HG03097 (cell line): ENCODE measurements around the gene SIGLEC15.
"Not testable (repeated sequence)": the region's sequence is repeated elsewhere in the genome, so short reads cannot be mapped to it uniquely, and the experiment has no call there.

Source experiments
- ATAC-seq: cut with Tn5 transposase; IDR thresholded peaks from one replicate; pipeline ENCODE4 v1.9.1; 2021; ENCODE audit not compliant: unreplicated experiment, low FRiP score

The SIGLEC15 gene, protein sequence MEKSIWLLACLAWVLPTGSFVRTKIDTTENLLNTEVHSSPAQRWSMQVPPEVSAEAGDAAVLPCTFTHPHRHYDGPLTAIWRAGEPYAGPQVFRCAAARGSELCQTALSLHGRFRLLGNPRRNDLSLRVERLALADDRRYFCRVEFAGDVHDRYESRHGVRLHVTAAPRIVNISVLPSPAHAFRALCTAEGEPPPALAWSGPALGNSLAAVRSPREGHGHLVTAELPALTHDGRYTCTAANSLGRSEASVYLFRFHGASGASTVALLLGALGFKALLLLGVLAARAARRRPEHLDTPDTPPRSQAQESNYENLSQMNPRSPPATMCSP

GRCh38 chr18:45825258-45826044 lies at the start of gene SIGLEC15:
Gene SIGLEC15 (plus strand): TSS chr18:45825675. CDS start chr18:45825729, 54 bp downstream.
- no peak for ATAC-seq

DNA sequence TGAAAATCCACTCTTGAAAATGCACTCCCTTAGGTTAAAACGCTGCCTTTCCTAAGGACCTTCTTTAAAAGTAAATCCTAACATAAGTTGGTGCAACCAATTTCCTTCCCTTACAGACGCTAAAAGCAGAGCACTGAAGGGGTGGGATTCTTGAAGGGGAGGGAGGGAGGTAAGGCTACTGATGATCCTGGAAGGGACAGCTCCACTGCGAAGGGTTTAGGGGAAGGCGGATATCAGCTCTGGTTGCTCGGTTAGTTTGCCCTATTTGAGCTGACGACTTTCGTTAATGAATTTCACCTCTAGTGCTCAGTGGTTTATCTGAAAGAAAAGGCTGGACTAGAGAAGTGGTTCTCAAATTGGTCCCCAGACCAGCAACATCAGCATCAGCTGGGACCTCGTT lies 49.7 kb upstream of the SIGLEC15 start:
- ATAC-seq = no peak

DNA sequence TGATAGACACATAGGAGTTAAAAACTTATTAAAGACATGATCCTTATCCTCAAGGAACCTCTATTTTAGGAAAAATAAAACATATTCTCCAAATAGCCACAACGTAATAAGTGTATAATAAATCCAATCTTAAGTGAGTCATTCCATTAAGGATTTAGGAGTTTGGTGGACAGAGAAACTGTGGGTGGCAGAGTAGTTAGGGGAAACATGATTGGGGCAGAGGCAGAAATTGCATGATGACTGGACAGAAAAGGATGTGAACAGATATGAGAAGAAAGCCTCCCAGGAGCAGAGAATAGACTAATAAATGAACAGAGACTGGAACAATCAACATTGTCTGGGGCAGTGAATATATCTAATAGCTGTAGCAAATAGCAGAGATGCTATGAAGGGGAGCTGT lies 48.1 kb upstream of the SIGLEC15 start:
- no peak for ATAC-seq

DNA sequence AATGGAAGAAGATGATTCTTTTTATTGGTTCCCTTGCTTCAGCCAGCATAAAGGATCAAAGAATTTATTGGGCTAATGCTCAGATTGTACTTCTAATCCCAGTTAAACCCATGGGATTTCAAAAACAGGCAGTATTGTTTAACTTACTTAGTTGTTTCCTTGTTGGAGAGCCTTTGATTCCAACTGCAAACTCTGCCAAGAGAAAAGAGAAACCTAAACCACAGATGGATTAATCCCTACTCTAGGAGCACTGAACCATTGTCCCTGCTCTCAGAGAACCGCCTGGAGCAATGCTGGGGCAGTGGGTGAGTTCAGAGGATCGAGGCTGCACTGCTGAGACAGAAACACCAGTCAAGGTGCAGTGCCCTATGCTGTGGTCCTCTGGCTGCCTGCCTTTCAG lies 44.9 kb upstream of the SIGLEC15 start:
- ATAC-seq = no peak

DNA sequence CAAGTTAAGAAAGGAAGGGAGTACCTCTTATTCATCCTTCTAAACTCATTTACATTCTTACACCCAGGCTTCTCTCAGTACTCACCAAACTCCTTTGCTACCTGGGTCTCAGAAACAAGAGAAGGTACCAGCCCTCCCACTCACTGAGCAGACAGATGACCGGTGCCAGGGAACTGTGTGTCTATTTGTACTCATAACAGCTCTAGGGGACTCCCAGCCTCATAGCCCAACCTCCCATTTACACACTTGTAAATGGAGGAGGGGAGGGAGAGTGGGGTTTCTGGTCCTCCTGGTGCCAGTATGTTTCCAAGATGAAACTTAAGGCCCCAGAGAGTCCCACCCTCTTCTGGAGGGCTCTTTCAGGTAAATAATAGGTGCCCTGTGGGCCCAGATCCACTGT lies 42.8 kb upstream of the SIGLEC15 start:
- ATAC-seq = no peak

DNA sequence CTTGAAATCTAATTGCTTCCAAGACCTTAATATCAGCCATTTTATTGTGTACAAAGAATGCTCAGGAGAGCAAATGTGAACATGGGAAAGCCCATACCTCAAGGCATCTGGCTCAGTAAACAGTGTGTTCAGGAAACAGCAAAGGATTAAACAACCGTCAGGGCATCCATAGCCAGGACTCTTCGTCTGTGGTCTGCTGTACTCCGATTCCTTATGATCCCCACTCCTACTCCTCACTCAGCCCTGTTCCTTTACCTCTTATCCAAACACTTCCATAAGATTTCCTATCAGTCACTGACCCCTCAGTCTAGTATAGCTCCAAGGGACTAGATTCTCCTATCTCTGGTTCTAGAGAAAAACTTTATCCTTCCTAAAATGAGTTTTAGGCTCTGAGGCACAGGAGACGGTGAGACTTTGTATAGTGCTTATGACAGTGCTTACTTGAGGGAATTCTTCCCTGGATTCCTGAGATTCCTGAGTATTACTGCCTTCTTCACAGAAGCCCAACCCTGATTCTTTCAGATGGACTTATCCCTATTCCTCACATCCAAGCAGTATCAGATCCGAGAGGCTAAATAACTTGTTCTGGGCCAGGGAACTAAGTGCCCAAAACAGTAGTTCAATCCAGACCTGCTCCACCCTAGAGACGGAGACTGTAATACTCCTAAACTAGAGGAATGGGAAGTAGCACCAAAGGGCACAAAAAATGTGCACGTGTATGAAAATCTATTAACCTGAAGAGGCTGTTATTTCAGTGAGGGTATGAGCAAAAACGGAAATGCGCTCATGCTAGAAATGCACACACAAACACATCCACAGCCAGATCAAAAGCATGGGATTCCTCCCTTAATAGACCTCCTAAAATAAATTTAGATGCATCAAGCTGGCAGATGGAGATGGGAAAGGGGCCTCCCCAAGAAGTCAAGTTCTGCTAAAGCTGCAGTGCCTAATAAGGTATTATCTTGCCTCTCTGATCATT lies 42.1 kb upstream of the SIGLEC15 start:
- ATAC-seq = no peak

DNA sequence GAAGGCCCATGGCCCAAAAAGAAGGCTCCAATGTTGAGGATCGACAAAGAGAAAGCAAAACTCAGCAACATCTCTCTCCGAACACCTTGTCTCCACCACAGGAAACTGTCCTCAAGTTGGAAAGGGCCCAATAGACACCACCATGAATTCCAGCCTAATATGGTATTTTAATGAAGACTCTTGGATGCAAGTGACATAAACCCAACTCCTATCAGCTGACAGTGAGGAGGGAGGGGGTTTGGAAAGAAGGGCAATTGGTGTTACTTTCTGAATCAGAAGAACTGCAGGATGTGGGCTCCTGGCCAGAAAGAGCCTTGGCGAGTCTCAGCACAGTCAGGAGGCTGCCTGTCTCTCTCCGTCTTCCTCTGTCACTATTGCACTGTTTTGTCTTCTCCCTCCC lies 40.3 kb upstream of the SIGLEC15 start:
- ATAC-seq = no peak

GRCh38 chr18:45786941-45787340 lies 38.5 kb upstream of the SIGLEC15 start:
- no peak for ATAC-seq

DNA sequence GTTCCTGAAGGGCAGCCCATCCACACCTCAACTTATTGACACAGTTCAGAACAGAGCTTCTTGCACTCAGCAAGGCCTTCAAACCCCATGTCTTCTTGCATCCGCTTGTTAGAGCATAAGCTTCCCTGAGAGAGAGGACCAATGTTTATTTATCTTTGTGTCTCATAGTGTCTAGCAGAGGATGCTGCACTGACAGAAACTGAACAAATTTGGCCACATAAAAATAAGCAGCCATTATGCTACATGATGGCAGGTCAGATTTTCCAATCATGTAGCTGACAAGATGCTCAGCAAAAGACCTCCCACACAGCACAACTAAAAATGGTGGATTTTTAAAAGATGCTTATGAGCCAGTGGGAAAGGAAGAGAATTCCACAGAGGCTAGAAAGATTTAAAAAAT lies 38.1 kb upstream of the SIGLEC15 start:
- no peak for ATAC-seq

DNA sequence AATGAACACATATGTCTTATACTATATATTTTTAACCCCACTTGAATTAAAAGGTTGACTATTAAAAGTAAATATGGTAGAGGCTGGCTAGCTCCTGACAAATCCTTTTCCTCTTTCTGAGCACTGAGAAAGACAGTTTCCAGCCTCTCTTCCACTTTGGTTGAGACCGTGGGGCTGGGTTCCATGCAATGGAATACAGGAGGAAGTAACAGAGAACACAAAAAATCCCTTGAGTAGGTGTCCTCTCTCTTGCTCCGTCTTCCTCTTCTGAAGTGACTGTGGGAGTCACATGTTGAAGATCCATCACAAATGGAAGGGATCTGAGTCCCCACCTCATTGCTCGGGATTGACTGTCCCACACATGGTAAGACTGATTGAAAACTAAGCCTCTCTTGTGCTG lies 36.6 kb upstream of the SIGLEC15 start:
- no peak for ATAC-seq

DNA sequence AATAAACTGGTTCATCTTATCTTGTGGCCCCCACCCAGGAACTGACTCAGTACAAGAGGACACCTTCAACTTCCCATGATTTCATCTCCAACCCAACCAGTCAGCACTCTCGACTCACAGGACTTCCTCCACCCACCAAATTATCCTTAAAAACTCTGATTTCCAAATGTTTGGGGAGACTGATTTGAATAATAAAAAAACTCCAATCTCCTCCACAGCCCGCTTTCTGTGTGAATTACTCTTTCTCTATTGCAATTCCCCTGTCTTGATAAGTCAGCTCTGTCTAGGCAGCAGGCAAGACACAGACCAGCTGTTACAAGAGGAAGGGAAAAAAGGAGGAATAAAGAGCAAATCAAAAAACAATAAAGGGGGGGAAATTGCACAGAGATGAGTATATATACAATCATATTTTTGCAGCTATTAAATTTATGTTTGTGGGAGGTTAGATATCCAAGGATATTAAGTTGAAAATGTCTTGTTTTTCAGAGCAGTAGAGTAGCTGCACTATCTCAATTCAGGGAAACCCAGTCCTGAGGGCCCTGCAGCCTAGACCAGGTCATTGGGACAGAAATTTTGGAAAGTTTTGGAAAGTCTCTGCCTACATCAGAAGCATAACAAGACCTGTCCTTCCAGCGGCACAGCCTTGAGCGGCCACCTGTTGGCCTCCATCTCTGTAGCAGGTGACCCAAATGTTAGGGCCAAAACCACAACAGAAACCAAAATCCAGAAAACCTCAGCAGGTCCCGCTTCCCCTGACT lies 32.8 kb upstream of the SIGLEC15 start:
- ATAC-seq = no peak

- no peak for ATAC-seq
Observed at GRCh38 chr18:45793264-45793965, 32.1 kb upstream of the SIGLEC15 start.

- ATAC-seq = no peak
Observed at GRCh38 chr18:45801416-45802004, 24.0 kb upstream of the SIGLEC15 start.

DNA sequence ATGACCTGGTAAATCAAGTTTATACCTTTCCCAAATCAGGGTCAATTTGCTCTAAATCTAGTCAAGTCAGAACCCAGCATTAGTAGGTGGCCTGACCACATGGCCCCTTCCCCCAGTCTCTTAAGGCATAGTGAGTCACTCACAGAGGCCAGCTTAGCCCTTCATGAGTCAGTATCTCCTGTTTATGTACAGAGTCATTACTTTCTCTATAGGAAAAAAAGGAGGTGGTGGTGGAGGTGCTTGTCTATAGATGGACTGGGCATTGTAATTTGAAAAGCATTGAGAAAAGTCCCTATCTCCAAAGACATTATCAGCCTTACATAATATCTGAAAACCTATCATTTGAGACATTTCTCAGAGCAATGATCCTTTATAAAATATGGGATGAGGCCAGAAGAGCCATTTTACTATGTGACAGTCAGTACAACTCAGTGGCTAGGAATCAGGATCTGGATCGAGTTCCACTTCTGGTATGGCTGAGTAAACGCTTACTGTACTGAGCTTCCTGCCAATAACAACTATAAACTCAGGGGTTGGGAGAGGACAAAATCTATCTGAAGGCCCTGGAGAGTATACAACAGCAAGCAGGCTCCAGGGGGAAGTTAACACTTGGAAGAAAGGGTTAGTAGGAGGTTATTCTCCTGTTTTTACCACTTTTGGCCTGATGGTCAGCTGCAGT lies 22.5 kb upstream of the SIGLEC15 start:
- ATAC-seq = no peak

- ATAC-seq = no peak
Observed at GRCh38 chr18:45805551-45805950, 19.9 kb upstream of the SIGLEC15 start.

DNA sequence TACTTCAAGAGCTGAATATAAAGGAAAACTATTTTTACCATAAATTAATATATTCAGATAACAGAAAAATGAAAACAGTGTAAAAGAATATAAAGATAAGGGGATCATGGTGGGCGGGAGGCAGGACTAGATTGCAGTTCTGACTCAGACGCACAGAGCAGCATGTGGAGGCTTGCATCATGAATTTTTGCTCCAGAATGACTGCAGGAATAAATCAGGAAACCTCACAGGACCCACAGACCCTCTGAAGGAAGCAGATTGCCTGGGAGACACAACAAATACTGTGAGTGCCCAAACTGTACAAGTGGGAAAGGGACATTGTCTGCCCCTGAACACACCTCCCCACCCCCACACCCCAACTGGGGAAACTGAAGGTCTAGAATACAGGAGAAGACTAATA lies 19.2 kb upstream of the SIGLEC15 start:
- ATAC-seq = no peak

DNA sequence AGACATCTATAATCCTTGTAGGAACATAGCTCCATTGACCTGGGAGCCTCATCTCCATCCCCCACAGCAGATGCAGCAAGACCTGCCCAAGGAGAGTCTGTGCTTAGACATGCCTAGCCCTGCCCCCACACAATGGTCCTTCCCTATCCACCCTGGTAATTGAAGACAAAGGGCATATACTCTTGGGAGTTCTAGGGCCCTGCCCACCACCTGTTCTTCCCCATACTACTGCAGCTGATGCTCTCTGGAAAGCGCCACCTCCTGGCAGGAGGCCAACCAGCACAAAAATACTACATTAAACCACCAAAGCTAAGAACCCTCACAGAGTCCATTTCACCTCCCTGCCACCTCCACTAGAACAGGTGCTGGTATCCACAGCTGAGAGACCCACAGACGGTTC lies 18.3 kb upstream of the SIGLEC15 start:
- not testable (repeated sequence) for ATAC-seq

GRCh38 chr18:45814733-45815132 lies 10.7 kb upstream of the SIGLEC15 start:
- ATAC-seq = not testable (repeated sequence)

DNA sequence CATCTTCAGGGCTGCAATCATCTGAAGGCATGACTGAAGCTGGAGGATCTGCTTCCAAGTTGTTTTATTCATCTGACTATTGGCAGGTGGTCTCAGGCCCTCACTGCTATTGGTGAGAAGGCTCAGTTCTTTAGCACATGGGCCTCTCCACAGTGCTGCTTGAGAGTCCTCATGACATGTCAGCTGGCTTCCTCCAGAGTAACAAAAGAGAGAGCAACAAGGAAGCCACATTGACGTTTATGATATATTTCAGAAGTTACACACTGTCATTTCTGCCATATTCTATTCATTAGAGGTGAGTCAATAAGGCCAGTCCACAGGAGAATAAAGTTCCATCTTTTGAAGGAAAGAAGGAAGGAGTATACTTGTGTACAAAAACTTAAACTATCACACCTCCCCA lies 7.9 kb upstream of the SIGLEC15 start:
- ATAC-seq = no peak
